Fibroblast of lung (primary cell): ENCODE data around the gene GYG1.

Source experiments
- CTCF ChIP-seq, 2 donors: IDR thresholded peaks in 1 of 2; conservative IDR thresholded peaks in 1 of 2; 1 replicate in 1 of 2; 2 replicates in 1 of 2; pipeline ENCODE4 v1.5.1; 2011 to 2012; ENCODE audit warnings: low read length in 2 of 2, control low read depth in 1 of 2, inconsistent platforms in 1 of 2, low read depth in 1 of 2, mild to moderate bottlenecking in 1 of 2
- EZH2 ChIP-seq: IDR thresholded peaks from 2 replicates; pipeline ENCODE4 v1.5.1; 2012; ENCODE audit warnings: low read length, control low read depth, mild to moderate bottlenecking; ENCODE audit errors: missing control alignments

- TF ChIP-seq CTCF (conservative IDR thresholded peaks at IDR 0.05 in 1 of 2, IDR thresholded peaks at IDR 0.05 in 1 of 2; ENCODE audit: low read depth in 1 of 2, low read length in 2 of 2) (no peak), EZH2 (no peak)
These were observed 23.0 kb upstream of the GYG1 start for GRCh38 chr3:148968321-148968720.
